ENCODE measurements around the gene NHEJ1. TPM values are rescaled to one million over a fixed set of nuclear protein-coding genes. Genes with fewer than 3 reads are reported as not detected.
A peak's percentile ranks its signal among the peaks of the same experiment; 100 is the strongest.

The NHEJ1 gene
- total and polyA plus RNA-seq, 2 of the 13 experiments (the other 11 are each of a cell fraction or from before 2014, with no cell fraction given), result 30.0 to 30.7 TPM

DNA sequence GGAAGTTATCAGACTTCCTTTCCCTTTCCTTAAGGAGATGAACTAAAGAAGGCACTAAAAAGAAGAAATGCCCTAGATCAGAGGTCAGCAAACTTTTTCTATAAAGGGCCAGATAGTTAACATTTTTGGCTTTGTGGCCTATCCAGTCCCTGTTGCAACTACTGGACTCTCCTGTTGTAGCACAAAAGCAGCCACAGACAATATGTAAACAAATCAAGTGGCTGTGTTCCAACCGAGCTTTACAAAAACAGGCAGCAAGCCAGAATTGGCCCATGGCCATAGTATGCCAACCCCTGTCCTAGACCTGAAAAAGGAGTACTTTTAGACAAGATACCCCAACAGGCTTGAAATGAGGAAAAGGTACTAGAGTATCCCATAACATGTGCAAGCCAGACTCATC lies 10.9 kb downstream of the NHEJ1 start (continued):
- TF ChIP-seq ZNF737 (CRISPR knock-in tag; IDR thresholded peaks at IDR 0.05; ENCODE audit: borderline replicate concordance) (no peak), NFE2L1 (CRISPR knock-in tag; IDR thresholded peaks at IDR 0.05; ENCODE audit: borderline replicate concordance) (no peak), ZNF839 (CRISPR knock-in tag; IDR thresholded peaks at IDR 0.05; ENCODE audit: borderline replicate concordance) (no peak), GPN1 (CRISPR knock-in tag; IDR thresholded peaks at IDR 0.05; ENCODE audit: borderline replicate concordance) (no peak), ZNF460 (CRISPR knock-in tag; IDR thresholded peaks at IDR 0.05; ENCODE audit: borderline replicate concordance) (no peak), HMG20B (CRISPR knock-in tag; conservative IDR thresholded peaks at IDR 0.05) (no peak), RBM39 (IDR thresholded peaks at IDR 0.05; ENCODE audit: low read depth, low read length, poor library complexity, severe bottlenecking) (no peak), ZNF558 (CRISPR knock-in tag; IDR thresholded peaks at IDR 0.05; ENCODE audit: borderline replicate concordance) (no peak), CENPX (CRISPR knock-in tag; IDR thresholded peaks at IDR 0.05) (no peak), GLI4 (CRISPR knock-in tag; IDR thresholded peaks at IDR 0.05; ENCODE audit: borderline replicate concordance) (no peak), HOXA7 (CRISPR knock-in tag; IDR thresholded peaks at IDR 0.05) (no peak), NFIC (IDR thresholded peaks at IDR 0.05; ENCODE audit: low read length) (no peak), BCL6 (CRISPR knock-in tag; IDR thresholded peaks at IDR 0.05) (peak; percentile 24; the same call in 1 of the 2 replicates)
- TF ChIP-seq, protein P1, sequence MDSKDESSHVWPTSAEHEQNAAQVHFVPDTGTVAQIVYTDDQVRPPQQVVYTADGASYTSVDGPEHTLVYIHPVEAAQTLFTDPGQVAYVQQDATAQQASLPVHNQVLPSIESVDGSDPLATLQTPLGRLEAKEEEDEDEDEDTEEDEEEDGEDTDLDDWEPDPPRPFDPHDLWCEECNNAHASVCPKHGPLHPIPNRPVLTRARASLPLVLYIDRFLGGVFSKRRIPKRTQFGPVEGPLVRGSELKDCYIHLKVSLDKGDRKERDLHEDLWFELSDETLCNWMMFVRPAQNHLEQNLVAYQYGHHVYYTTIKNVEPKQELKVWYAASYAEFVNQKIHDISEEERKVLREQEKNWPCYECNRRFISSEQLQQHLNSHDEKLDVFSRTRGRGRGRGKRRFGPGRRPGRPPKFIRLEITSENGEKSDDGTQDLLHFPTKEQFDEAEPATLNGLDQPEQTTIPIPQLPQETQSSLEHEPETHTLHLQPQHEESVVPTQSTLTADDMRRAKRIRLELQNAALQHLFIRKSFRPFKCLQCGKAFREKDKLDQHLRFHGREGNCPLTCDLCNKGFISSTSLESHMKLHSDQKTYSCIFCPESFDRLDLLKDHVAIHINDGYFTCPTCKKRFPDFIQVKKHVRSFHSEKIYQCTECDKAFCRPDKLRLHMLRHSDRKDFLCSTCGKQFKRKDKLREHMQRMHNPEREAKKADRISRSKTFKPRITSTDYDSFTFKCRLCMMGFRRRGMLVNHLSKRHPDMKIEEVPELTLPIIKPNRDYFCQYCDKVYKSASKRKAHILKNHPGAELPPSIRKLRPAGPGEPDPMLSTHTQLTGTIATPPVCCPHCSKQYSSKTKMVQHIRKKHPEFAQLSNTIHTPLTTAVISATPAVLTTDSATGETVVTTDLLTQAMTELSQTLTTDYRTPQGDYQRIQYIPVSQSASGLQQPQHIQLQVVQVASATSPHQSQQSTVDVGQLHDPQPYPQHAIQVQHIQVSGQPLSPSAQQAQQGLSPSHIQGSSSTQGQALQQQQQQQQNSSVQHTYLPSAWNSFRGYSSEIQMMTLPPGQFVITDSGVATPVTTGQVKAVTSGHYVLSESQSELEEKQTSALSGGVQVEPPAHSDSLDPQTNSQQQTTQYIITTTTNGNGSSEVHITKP (CRISPR knock-in tag; IDR thresholded peaks at IDR 0.05; ENCODE audit: low read depth), result no peak
- TF ChIP-seq, protein P2, sequence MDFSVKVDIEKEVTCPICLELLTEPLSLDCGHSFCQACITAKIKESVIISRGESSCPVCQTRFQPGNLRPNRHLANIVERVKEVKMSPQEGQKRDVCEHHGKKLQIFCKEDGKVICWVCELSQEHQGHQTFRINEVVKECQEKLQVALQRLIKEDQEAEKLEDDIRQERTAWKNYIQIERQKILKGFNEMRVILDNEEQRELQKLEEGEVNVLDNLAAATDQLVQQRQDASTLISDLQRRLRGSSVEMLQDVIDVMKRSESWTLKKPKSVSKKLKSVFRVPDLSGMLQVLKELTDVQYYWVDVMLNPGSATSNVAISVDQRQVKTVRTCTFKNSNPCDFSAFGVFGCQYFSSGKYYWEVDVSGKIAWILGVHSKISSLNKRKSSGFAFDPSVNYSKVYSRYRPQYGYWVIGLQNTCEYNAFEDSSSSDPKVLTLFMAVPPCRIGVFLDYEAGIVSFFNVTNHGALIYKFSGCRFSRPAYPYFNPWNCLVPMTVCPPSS (IDR thresholded peaks at IDR 0.05), result no peak
- TF ChIP-seq, protein P3, sequence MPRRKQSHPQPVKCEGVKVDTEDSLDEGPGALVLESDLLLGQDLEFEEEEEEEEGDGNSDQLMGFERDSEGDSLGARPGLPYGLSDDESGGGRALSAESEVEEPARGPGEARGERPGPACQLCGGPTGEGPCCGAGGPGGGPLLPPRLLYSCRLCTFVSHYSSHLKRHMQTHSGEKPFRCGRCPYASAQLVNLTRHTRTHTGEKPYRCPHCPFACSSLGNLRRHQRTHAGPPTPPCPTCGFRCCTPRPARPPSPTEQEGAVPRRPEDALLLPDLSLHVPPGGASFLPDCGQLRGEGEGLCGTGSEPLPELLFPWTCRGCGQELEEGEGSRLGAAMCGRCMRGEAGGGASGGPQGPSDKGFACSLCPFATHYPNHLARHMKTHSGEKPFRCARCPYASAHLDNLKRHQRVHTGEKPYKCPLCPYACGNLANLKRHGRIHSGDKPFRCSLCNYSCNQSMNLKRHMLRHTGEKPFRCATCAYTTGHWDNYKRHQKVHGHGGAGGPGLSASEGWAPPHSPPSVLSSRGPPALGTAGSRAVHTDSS (CRISPR knock-in tag; conservative IDR thresholded peaks at IDR 0.05), result no peak
- TF ChIP-seq, protein P4, sequence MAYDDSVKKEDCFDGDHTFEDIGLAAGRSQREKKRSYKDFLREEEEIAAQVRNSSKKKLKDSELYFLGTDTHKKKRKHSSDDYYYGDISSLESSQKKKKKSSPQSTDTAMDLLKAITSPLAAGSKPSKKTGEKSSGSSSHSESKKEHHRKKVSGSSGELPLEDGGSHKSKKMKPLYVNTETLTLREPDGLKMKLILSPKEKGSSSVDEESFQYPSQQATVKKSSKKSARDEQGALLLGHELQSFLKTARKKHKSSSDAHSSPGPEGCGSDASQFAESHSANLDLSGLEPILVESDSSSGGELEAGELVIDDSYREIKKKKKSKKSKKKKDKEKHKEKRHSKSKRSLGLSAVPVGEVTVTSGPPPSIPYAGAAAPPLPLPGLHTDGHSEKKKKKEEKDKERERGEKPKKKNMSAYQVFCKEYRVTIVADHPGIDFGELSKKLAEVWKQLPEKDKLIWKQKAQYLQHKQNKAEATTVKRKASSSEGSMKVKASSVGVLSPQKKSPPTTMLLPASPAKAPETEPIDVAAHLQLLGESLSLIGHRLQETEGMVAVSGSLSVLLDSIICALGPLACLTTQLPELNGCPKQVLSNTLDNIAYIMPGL (CRISPR knock-in tag; IDR thresholded peaks at IDR 0.05; ENCODE audit: borderline replicate concordance in 1 of 2, low read depth in 1 of 2), result no peak

Data from HepG2 (cell line).